Fibroblast of lung (primary cell): ENCODE data around the gene STXBP6. TPM values are rescaled to one million over a fixed set of nuclear protein-coding genes. Genes with fewer than 3 reads are reported as not detected.
A peak's percentile ranks its signal among the peaks of the same experiment; 100 is the strongest.

Source experiments
- DNase-seq, 2 donors: peaks; one replicate each; pipeline versions ENCODE4 v3.0.0 to v3.0.0-alpha.2; 2010; ENCODE audit warnings: low read depth in 2 of 2
- H2AFZ ChIP-seq: 2 replicates; pipeline ENCODE4 v1.5.1; 2012; ENCODE audit warnings: low read length, control low read depth, inconsistent platforms
- H3K27ac ChIP-seq: 2 replicates; pipeline ENCODE4 v1.5.1; 2011; ENCODE audit warnings: low read length, control low read depth; ENCODE audit not compliant: insufficient read depth
- H3K27me3 ChIP-seq: 2 replicates; pipeline ENCODE4 v1.5.1; 2011; ENCODE audit warnings: mild to moderate bottlenecking, low read length; ENCODE audit not compliant: control insufficient read depth, insufficient read depth
- H3K36me3 ChIP-seq: 2 replicates; pipeline ENCODE4 v1.5.1; 2011; ENCODE audit warnings: low read length; ENCODE audit not compliant: control insufficient read depth, insufficient read depth
- H3K4me1 ChIP-seq: 2 replicates; pipeline ENCODE4 v1.5.1; 2011; ENCODE audit warnings: low read length; ENCODE audit not compliant: control insufficient read depth, insufficient read depth; ENCODE audit errors: extremely low read depth
- H3K4me2 ChIP-seq: 2 replicates; pipeline ENCODE4 v1.5.1; 2011; ENCODE audit warnings: low read length, control low read depth; ENCODE audit not compliant: insufficient read depth; ENCODE audit errors: extremely low read depth
- H3K4me3 ChIP-seq, 4 experiments: fragments of 200-600 bp in 1 of 4; sonication (generic) in 1 of 4; replicated peaks in 1 of 4; 2 replicates each; pipeline ENCODE4 v1.5.1; 2011 to 2016; ENCODE audit warnings: low read length in 4 of 4, low read depth in 3 of 4, mild to moderate bottlenecking in 3 of 4, control low read depth in 2 of 4, inconsistent platforms in 1 of 4, mixed read lengths in 1 of 4; ENCODE audit not compliant: insufficient read depth in 1 of 4; ENCODE audit errors: control extremely low read depth in 1 of 4
- H3K79me2 ChIP-seq: 2 replicates; pipeline ENCODE4 v1.5.1; 2012; ENCODE audit warnings: mild to moderate bottlenecking, low read length, inconsistent platforms; ENCODE audit not compliant: control insufficient read depth, insufficient read depth
- H3K9ac ChIP-seq: 2 replicates; pipeline ENCODE4 v1.5.1; 2011; ENCODE audit warnings: mild to moderate bottlenecking, low read length, control low read depth; ENCODE audit not compliant: insufficient read depth
- H3K9me3 ChIP-seq: 2 replicates; pipeline ENCODE4 v1.5.1; 2012; ENCODE audit warnings: low read depth, low read length; ENCODE audit not compliant: control insufficient read depth, insufficient read depth
- H4K20me1 ChIP-seq: 2 replicates; pipeline ENCODE4 v1.5.1; 2011; ENCODE audit warnings: low read length; ENCODE audit not compliant: control insufficient read depth, insufficient read depth; ENCODE audit errors: extremely low read depth
- CTCF ChIP-seq, 2 donors: IDR thresholded peaks in 1 of 2; conservative IDR thresholded peaks in 1 of 2; 1 replicate in 1 of 2; 2 replicates in 1 of 2; pipeline ENCODE4 v1.5.1; 2011 to 2012; ENCODE audit warnings: low read length in 2 of 2, control low read depth in 1 of 2, inconsistent platforms in 1 of 2, low read depth in 1 of 2, mild to moderate bottlenecking in 1 of 2
- EZH2 ChIP-seq: IDR thresholded peaks from 2 replicates; pipeline ENCODE4 v1.5.1; 2012; ENCODE audit warnings: low read length, control low read depth, mild to moderate bottlenecking; ENCODE audit errors: missing control alignments
- polyA plus RNA-seq, 2 donors: library from polyadenylated mRNA; depleted of rRNA in 1 of 2; stranded (reverse) in 1 of 2; unstranded in 1 of 2; fragments of >200 nt; gene quantifications; 2 replicates each; pipeline ENCODE4 v1.2.1, GENCODE V29; 2011 to 2012; ENCODE audit warnings: missing spikeins in 1 of 2
- total RNA-seq: library from RNA; depleted of rRNA; stranded (reverse); fragments of >200 nt; gene quantifications from 2 replicates; pipeline ENCODE4 v1.2.1, GENCODE V29; 2014

The STXBP6 gene
- total and polyA plus RNA-seq, 2 donors (not counting 1 experiment from before 2014, with no cell fraction given): 4.5 to 17.8 TPM

- Histone ChIP-seq H3K79me2 (no peaks in the 10 kb centered on the region), H3K9me3 (no peaks in the 10 kb centered on the region), H3K4me1 (peaks cover 11% of the 10 kb centered on the region), H2AFZ (no peak overlapping the region), H3K27ac (peak overlapping the region; percentile 40), H4K20me1 (no peaks in the 10 kb centered on the region), H3K36me3 (no peaks in the 10 kb centered on the region), H3K4me3 (peak overlapping the region in 1 of 4 experiments; percentile 2), H3K9ac (no peak overlapping the region), H3K4me2 (no peak overlapping the region), H3K27me3 (no peaks in the 10 kb centered on the region)
- peak; percentile 83 to 99 for DNase-seq
- TF ChIP-seq EZH2: no peak
- TF ChIP-seq CTCF (conservative IDR thresholded peaks at IDR 0.05 in 1 of 2, IDR thresholded peaks at IDR 0.05 in 1 of 2; ENCODE audit: low read depth in 1 of 2, low read length in 2 of 2): no peak
Measured at GRCh38 chr14:25006961-25007795, 42.8 kb downstream of the STXBP6 start.

- Histone ChIP-seq H3K4me1 (peaks cover 11% of the 10 kb centered on the region), H2AFZ (no peak overlapping the region), H3K79me2 (no peaks in the 10 kb centered on the region), H3K36me3 (no peaks in the 10 kb centered on the region), H4K20me1 (no peaks in the 10 kb centered on the region), H3K9ac (no peak overlapping the region), H3K27me3 (no peaks in the 10 kb centered on the region), H3K4me2 (no peak overlapping the region), H3K27ac (no peak overlapping the region), H3K9me3 (no peaks in the 10 kb centered on the region), H3K4me3 (no peak overlapping the region)
- no peak for TF ChIP-seq EZH2
- TF ChIP-seq CTCF (conservative IDR thresholded peaks at IDR 0.05 in 1 of 2, IDR thresholded peaks at IDR 0.05 in 1 of 2; ENCODE audit: low read depth in 1 of 2, low read length in 2 of 2): no peak
- DNase-seq: no peak
Measured at GRCh38 chr14:25006031-25006430, 43.9 kb downstream of the STXBP6 start.

GRCh38 chr14:25004389-25004809 lies 45.5 kb downstream of the STXBP6 start:
- no peak overlapping the region for H3K4me3 ChIP-seq
- H3K27ac ChIP-seq: no peak overlapping the region
- no peak overlapping the region for H3K9ac ChIP-seq
- no peaks in the 10 kb centered on the region for H3K79me2 ChIP-seq
- no peaks in the 10 kb centered on the region for H3K36me3 ChIP-seq
- no peaks in the 10 kb centered on the region for H3K9me3 ChIP-seq
- H3K4me1 ChIP-seq: peaks cover 8% of the 10 kb centered on the region
- TF ChIP-seq CTCF (conservative IDR thresholded peaks at IDR 0.05 in 1 of 2, IDR thresholded peaks at IDR 0.05 in 1 of 2; ENCODE audit: low read depth in 1 of 2, low read length in 2 of 2) (no peak), EZH2 (no peak)
- H3K27me3 ChIP-seq: no peaks in the 10 kb centered on the region
- H2AFZ ChIP-seq: no peak overlapping the region
- no peak overlapping the region for H3K4me2 ChIP-seq
- no peaks in the 10 kb centered on the region for H4K20me1 ChIP-seq
- DNase-seq: no peak
